ENCODE measurements around the gene ADIPOR2.
"Not testable (repeated sequence)": the region's sequence is repeated elsewhere in the genome, so short reads cannot be mapped to it uniquely, and the experiment has no call there.

ADIPOR2 gene

DNA sequence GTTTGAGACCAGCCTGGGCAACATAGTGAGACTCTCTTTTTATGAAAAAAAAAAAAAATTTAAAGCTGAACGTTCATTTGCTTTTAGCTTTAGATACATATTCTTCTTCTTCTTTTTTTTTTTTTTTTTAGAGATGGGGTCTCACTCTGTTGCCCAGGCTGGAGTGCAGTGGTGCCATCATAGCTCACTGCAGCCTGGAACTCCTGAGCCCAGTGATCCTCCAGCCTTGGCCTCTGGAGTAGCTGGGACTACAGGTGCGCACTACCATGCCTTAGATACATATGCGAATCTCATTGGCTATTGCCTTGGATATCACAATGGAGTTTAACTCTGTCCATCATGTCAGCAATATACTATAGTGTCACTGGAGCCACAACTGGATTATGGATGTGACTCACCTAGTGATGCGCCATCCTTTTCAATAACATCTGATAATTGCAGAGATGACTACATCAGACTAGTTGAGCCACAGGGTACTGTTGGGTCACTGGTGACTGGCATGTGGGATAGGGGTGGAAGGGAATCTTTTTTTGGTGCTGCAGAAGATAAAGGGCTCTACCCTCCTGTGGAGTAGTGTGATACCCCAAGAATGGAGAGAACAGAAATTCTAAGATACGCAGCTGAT is 2.7 kb upstream of the ADIPOR2 start:
- H3K4me2 ChIP-seq = no peak overlapping the region
- no peak for TF ChIP-seq Cebpa-rat (IDR thresholded peaks at IDR 0.05)
- H4K20me1 ChIP-seq = peaks cover 21% of the 10 kb centered on the region
- no peak overlapping the region for H3K27ac ChIP-seq
- peaks cover 22% of the 10 kb centered on the region for H3K4me1 ChIP-seq
- no peaks in the 10 kb centered on the region for H3K27me3 ChIP-seq
- no peak overlapping the region for H3K9ac ChIP-seq
- H3K36me3 ChIP-seq = no peaks in the 10 kb centered on the region
- no peaks in the 10 kb centered on the region for H3K9me3 ChIP-seq
- H3K4me3 ChIP-seq = no peak overlapping the region

DNA sequence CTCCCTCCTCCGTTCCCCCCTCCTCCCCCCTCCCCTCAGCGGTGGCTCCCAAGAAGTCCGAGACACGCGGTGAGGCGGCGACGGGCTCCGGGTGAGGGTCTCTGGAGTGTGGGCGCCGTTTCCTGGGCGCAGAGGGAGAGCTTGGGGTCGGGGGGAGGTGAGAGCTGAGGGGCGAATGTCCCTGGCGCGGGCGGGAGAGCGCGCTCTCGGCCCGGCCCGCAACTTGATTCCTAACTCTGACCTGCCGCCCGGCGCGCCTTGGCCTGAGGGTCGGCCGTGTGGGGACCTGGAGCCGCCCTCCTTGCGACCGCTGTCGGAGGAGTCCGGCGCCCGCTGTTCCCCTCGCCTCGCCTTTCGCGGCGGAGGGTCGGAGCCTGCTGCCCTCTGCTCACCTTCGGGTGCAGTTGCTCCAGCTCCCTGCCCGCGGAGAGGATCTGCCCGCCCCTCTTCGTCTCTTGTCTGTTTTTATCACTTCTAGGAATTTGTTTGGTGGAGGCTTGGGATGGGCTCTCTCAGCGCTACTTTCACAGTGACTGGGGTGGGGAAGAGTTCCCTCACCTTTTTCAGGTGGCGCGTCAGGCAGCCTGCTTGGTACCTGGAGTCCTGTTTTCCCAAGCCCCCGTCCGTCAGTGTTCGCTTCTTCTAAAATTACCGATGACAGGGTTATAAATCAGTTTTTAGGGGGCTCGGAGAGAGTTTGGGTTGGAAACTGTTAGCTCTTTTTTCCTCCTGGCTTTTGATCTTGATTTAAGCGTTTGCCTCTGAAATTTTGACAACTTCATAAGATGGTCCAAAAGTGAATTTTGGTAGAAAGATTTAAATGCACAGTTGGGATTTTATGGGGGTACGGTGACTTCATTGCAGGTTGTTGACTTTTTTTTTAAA is 495 bp downstream of the ADIPOR2 start:
- H3K27ac ChIP-seq = peak overlapping the region; percentile 96
- H3K4me2 ChIP-seq = peak overlapping the region; percentile 90
- H3K9me3 ChIP-seq = no peaks in the 10 kb centered on the region
- H3K27me3 ChIP-seq = no peaks in the 10 kb centered on the region
- H3K36me3 ChIP-seq = peaks cover 17% of the 10 kb centered on the region; the same call in 1 of the 2 replicates
- peak overlapping the region; percentile 96 for H3K9ac ChIP-seq
- H3K4me1 ChIP-seq = peaks cover 53% of the 10 kb centered on the region
- peaks cover 53% of the 10 kb centered on the region for H4K20me1 ChIP-seq
- H3K4me3 ChIP-seq = peak overlapping the region; percentile 92
- TF ChIP-seq Cebpa-rat (IDR thresholded peaks at IDR 0.05) = no peak

DNA sequence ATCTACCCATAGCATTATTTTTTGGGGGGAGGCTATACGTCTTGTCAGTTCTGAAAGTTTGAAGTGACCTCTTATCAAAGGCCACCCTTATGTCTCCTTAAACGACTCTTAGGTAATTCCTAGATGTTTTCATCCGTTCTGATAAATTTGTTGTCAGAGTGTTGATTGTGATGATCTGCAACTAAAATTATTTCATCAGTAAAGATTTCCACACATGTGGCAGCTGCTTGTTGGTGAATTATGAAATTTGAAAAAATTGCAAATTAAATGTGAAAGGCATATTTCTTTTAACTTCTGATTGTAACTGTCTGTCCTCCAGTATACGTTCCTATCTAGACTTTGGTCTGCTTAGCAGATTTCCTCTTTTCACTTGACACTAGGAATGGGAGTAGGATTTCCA is 1.4 kb downstream of the ADIPOR2 start:
- Histone ChIP-seq H4K20me1 (peaks cover 62% of the 10 kb centered on the region), H3K4me3 (peak overlapping the region; percentile 92), H3K36me3 (peaks cover 26% of the 10 kb centered on the region), H3K9ac (peak overlapping the region; percentile 96), H3K4me2 (peak overlapping the region; percentile 90), H3K4me1 (peaks cover 60% of the 10 kb centered on the region), H3K9me3 (no peaks in the 10 kb centered on the region), H3K27ac (0 out of 2 replicates have a peak overlapping the region, but pooled peaks have one; percentile 96), H3K27me3 (no peaks in the 10 kb centered on the region)
- TF ChIP-seq Cebpa-rat (IDR thresholded peaks at IDR 0.05) = no peak

DNA sequence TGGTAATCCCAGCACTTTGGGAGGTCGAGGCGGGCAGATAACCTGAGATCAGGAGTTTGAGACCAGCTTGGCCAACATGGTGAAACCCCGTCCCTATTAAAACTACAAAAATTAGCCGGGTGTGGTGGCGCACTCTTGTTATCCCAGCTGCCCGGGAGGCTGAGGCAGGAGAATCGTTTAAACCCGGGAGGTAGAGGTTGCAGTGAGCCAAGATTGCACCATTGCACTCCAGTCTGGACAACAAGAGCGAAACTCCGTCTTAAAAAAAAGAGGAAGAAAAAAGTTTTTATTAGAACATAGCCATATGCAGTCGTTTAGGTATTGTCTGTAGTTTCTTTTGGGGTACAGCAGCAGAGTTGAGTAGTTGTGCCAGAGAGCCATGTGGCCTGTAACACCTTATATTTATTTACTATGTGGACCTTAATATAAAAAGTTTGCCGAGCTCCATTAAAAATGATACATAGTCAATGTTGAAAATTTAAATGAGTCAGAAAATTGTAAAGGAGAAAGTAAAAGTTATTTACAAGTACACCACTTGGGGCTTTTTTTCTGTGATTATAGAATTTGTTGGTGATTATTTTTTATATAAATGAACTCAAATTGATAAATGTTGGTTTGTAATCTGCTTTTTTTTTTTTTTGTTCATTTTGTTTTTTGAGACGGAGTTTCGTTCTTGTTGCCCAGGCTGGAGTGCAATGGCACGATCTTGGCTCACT is 2.2 kb downstream of the ADIPOR2 start:
- H3K9ac ChIP-seq = peak overlapping the region; percentile 11; the same call in 1 of the 2 replicates
- peaks cover 70% of the 10 kb centered on the region for H4K20me1 ChIP-seq
- peaks cover 61% of the 10 kb centered on the region for H3K4me1 ChIP-seq
- no peaks in the 10 kb centered on the region for H3K27me3 ChIP-seq
- H3K4me3 ChIP-seq = peak overlapping the region; percentile 92; the same call in 1 of the 2 replicates
- H3K27ac ChIP-seq = no peak overlapping the region
- H3K9me3 ChIP-seq = no peaks in the 10 kb centered on the region
- H3K36me3 ChIP-seq = peaks cover 32% of the 10 kb centered on the region
- no peak for TF ChIP-seq Cebpa-rat (IDR thresholded peaks at IDR 0.05)
- H3K4me2 ChIP-seq = peak overlapping the region; percentile 90

DNA sequence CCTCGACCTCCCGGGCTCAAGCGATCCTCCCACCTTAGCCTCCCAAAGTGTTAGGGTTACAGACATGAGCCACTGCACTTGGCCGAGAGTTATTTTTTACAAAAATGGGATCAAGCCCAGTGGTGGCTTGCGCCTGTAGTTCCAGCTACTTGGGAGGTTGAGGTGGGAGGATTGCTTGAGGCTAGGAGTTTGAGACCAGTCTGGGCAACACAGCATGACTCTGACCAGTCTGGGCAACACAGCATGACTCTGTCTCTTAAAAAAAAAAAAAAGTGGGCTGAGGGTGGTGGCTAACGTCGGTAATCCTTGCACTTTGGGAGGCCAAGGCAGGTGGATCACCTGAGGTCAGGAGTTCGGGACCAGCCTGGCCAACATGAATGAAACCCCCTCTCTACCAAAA is 4.2 kb downstream of the ADIPOR2 start:
- Histone ChIP-seq H4K20me1 (peaks cover 90% of the 10 kb centered on the region), H3K4me1 (peaks cover 56% of the 10 kb centered on the region), H3K36me3 (peaks cover 48% of the 10 kb centered on the region)
- not testable (repeated sequence) for H3K9me3 ChIP-seq, H3K27me3 ChIP-seq, H3K4me2 ChIP-seq, H3K9ac ChIP-seq, H3K4me3 ChIP-seq, H3K27ac ChIP-seq

DNA sequence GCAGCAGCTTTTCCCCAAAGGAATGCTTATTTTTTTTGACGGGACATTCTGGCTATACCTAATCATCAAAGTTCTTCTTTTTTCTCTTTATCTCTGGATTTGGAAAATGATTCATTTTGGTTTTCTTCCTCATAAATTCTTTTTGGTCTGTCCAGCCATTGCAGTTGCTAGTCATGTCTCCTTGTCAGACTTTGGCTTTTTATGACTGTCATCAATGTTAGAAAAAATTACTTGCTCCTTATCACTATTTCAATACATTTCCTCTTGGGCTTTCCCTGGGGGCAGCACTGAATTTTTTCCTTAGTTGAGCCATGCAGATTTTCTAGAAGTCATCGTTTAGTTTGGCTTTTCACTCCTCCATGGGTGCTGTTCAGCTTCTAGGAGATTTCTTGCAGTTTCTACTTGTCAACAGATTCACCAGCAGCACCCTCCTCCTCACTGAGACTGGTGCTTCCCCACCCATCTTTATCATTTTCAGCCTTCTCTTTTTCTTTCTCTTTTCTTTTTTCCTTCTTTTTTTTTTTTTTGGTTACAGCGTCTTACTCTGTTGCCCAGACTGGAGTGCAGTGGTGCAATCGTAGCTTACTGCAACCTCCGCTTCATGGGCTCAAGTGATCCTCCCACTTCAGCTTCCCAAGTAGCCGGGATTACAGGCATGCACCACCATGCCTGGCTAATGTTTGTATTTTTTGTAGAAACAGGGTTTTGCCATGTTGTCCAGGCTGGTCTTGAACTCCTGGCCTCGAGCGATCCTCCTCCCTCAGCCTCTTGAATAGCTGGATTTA is 5.2 kb downstream of the ADIPOR2 start:
- H3K9me3 ChIP-seq = peaks cover 12% of the 10 kb centered on the region
- H3K4me2 ChIP-seq = no peak overlapping the region
- TF ChIP-seq Cebpa-rat (IDR thresholded peaks at IDR 0.05) = no peak
- peaks cover 100% of the 10 kb centered on the region for H4K20me1 ChIP-seq
- peaks cover 51% of the 10 kb centered on the region for H3K36me3 ChIP-seq
- H3K4me1 ChIP-seq = peaks cover 54% of the 10 kb centered on the region
- H3K9ac ChIP-seq = no peak overlapping the region
- no peak overlapping the region for H3K27ac ChIP-seq
- H3K27me3 ChIP-seq = no peaks in the 10 kb centered on the region
- H3K4me3 ChIP-seq = no peak overlapping the region

DNA sequence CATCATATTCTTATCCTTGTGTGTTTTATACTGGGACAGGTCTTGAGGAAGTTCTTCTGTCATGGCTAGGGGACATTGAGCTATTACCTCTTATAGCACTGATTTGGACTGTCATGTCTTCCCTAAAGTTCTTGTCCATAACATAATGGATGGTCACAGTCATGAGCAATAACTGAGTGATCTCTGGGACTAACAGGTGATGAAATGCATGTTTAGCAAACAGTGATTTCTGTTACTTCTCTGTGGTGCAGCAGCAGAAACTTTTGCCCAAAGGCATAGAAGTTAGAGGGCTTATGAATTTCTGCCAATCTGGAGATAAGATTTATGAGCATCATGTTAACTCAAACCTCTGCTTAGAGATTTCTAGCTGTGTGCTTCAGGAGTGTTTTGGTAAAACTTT is 5.9 kb downstream of the ADIPOR2 start:
- Histone ChIP-seq H3K36me3 (peaks cover 55% of the 10 kb centered on the region), H3K9me3 (peaks cover 13% of the 10 kb centered on the region), H3K4me2 (no peak overlapping the region), H3K4me3 (no peak overlapping the region), H4K20me1 (peaks cover 100% of the 10 kb centered on the region), H3K27me3 (no peaks in the 10 kb centered on the region), H3K4me1 (peaks cover 53% of the 10 kb centered on the region), H3K27ac (no peak overlapping the region), H3K9ac (no peak overlapping the region)
- no peak for TF ChIP-seq Cebpa-rat (IDR thresholded peaks at IDR 0.05)

DNA sequence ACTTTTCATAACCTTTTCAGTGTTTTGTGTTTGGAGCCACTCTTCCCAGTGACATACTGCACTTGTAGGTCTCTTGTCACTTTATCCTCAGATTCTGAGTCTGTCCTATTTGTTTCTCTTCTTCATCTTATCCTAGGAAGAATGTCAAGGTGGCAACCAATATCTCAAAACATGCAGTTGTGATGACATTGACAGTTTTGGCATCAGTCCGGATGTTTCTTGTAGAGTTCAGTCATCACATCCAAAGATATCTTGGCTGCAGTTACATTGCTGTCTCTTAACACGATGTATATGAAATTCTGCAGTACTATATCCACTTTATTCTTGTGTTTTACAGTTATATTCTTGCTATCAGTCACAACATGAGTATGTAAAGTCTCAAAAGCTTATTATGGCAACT is 6.4 kb downstream of the ADIPOR2 start:
- no peaks in the 10 kb centered on the region for H3K27me3 ChIP-seq
- TF ChIP-seq Cebpa-rat (IDR thresholded peaks at IDR 0.05) = no peak
- H3K4me2 ChIP-seq = no peak overlapping the region
- H4K20me1 ChIP-seq = peaks cover 100% of the 10 kb centered on the region
- peaks cover 48% of the 10 kb centered on the region for H3K4me1 ChIP-seq
- H3K9me3 ChIP-seq = peaks cover 13% of the 10 kb centered on the region
- no peak overlapping the region for H3K27ac ChIP-seq
- peaks cover 57% of the 10 kb centered on the region for H3K36me3 ChIP-seq
- no peak overlapping the region for H3K4me3 ChIP-seq
- no peak overlapping the region for H3K9ac ChIP-seq

DNA sequence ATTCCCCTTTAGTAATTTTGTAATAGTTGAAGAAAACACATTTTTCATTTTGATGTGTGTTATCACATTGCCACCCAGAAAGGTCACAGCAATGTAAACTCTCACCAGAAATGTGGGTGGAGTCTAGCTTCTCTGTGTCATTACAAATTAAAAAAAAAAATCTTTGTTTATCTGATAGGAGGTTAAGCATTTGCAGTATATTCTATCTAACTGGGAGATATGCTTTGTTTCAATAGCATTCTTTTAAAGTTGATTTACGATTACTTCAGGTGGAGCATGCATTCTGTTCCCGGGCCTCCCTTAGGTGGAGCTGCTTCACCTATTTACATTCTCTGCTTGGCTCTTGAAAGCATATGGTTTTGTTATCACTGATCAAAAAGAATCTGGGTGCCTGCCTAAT is 7.8 kb downstream of the ADIPOR2 start:
- Histone ChIP-seq H3K27ac (no peak overlapping the region), H3K4me2 (no peak overlapping the region), H3K36me3 (peaks cover 61% of the 10 kb centered on the region), H3K9me3 (peaks cover 19% of the 10 kb centered on the region), H4K20me1 (peaks cover 100% of the 10 kb centered on the region), H3K4me3 (no peak overlapping the region), H3K27me3 (no peaks in the 10 kb centered on the region), H3K4me1 (peaks cover 33% of the 10 kb centered on the region), H3K9ac (no peak overlapping the region)
- no peak for TF ChIP-seq Cebpa-rat (IDR thresholded peaks at IDR 0.05)

All from BLaER1 (cell line).